NCI-H2081 treated with DMSO at 0.1 percent for 48 hours (cell line): ENCODE results near the gene OGFR.

Experiments
- DNase-seq: peaks from one replicate; lab custom pipeline; 2025; lab: John Stamatoyannopoulos, UW

Gene OGFR

GRCh38 chr20:62826646-62827310, 22.1 kb downstream of the OGFR start:
- DNase-seq: no peak

- no peak for DNase-seq
Observed at GRCh38 chr20:62827311-62828038, 22.8 kb downstream of the OGFR start.

- no peak for DNase-seq
Observed at GRCh38 chr20:62828051-62828450, 23.4 kb downstream of the OGFR start.

DNA sequence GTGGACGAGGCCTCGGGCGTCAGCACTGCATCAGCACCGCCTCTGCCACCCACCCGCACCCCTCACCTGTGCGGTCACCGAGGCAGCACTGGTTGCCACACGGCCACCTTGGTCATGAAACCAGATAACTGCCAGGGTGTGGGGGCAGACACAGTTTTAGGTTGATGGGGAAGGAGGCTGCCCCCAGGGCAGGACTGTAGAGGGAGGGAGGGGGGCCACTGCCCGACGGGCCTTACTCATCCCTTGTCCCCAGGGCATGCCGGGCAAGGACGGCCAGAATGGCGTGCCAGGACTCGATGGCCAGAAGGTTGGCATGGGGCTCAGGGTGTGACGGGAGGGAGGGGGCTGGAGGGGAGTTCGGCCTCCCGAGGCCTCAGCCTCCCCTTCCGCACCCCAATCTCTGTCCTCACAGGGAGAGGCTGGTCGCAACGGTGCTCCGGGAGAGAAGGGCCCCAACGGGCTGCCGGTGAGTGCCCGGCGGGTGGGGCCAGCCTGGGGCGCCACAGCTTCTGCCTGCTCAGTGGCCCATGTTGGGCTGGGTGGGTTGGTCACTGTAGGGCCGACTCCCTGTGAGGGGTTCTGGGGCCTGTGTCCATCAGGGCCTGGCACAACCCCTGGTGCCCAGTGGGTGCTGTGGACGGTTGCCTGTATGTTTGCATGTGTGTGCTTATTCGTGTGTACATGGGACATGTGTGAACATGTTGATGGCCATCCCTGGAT, 24.0 kb downstream of the OGFR start:
- no peak for DNase-seq

DNA sequence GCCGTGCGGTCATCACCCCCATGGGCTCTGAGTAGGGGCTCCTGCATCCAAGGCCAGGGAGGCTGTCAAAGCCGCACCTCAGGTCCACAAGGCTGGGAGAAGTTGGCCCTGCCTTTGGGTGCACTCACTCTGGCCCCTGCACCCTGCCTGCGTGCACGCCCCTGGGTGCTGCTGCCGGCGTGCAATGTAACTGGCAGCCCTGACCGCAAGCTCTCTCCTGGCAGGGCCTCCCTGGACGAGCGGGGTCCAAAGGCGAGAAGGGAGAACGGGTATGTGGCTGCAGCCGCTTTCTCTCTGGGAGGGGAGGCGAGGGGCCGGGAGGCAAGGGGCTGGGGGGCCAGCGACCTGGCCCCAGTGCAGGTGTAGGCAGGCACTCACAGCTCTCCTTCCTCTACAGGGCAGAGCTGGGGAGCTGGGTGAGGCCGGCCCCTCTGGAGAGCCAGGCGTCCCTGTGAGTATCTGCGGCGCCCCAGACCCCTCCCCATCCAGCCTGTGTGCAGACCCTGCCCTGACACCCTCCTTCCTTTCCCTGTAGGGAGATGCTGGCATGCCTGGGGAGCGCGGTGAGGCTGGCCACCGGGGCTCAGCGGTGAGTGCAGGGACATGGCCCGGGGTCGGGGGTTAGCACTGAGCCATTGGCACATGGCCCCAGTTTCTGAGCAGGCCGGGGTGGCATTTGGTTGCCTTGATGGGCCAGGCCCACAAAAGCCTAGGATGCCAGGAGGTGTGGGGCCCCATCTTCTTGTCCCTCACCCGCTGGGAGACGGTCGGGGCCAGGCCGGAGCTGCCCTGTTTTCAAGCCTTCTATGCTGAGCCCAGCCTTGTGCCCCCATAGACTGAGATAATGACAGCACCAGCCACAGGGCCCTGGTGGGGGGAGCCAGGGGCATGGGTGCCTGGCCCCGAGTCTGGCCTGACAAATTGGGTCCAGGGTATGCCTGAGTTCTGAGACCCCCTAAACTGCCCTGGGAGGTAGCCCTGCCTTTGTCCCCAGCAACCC, 24.9 kb downstream of the OGFR start:
- DNase-seq: no peak

- DNase-seq: no peak
Observed at GRCh38 chr20:62830251-62830650, 25.6 kb downstream of the OGFR start.

DNA sequence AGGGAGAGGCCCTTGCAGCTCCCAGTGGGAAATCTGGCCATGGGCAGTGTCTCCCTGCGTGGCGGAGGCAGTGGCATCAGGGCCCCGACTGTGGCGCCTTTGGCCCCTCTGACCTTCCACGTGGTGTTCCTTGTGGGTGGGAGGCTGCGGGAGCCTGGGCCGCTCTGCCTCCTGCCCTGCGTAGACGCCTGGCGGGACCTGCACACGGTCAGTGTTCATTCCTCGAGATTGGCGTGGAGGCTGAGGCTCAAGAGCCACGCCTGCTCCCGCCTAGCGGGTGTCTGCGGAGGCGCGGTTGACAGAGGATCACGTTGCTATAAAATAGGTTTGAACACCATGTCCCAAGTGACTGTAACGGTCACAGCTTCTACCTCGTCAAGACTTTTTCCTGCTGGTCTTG, 26.2 kb downstream of the OGFR start:
- no peak for DNase-seq

DNA sequence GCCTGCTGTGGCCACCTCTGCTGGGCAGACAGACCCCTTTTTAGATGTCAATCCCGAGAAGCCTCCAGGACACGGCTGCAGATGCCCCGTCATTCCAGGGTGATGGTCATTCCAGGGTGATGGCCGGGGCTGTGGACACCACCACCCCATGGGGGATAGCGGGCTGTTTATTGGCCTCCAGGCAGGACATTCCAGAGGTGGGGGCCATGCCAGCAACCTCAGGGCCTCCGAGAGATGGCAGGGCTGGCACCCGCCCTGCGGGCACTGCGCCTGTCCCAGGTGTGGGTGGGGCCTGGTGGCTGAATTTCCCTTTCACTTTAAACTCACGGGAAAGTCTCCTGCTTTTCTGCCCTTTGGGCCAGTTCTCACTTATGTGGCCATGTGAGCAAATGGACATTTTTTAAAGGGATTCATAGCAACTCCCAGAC, 26.7 kb downstream of the OGFR start:
- no peak for DNase-seq

GRCh38 chr20:62831854-62832211, 27.2 kb downstream of the OGFR start:
- no peak for DNase-seq

- no peak for DNase-seq
Observed at GRCh38 chr20:62832212-62832922, 27.7 kb downstream of the OGFR start.

DNA sequence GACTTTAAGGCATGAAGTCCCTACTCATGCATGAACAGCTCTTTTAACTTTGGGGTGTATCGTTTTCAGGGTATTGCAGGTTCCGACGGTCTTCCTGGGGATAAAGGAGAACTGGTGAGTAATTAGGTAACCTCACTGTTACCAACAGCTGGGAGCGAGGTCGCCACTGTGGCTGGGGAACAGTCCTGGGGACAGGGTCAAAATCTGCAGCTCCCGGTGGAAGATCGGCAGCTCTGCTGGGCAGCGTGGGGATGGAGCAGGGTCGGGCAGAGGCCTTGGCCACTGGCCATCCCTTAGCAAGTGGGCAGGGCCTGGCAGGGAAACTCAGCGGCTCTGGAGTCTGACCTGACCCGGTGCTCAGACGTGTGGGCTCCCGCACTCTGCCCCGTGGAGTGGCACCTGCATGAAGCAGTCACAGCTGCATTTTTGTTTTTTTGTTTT, 28.3 kb downstream of the OGFR start:
- no peak for DNase-seq

GRCh38 chr20:62834967-62835730, 30.5 kb downstream of the OGFR start:
- DNase-seq: no peak

DNA sequence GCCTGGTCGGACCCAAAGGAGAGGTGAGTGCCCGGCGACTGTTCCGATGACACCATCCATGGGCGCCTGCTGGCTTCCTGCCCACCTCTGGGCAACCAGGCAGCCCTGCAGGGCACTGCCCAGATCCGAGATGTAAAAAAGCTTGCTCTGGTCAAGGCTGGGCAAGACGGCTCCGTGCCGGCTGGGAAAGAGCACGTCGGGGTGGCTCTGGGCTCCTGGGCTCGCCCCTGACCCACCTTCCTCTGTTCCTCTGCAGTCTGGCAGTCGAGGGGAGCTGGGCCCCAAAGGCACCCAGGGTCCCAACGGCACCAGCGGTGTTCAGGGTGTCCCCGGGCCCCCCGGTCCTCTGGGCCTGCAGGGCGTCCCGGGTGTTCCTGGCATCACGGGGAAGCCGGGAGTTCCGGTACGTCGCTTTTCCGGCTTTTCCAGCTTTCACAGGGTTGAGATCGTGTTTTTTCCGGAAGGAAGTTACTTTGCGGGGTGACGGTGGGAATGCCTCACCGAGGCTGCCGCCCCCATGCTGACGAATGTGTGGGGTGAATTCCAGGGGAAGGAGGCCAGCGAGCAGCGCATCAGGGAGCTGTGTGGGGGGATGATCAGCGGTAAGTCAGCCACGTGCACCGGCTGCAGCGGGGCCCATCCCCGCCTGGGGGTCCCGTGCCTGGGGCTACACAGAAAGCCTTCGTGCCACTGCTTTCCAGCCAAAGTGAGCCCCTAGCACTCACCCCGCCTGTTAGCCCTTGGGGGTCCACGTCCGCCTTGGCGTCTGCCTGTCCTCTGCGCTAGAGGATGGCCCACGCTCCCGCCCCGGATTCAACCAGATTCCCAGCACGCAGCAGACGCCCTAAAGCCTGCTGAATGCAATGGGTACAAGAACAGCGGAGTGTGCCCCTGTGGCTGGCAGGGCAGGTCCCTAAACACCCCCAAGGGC, 31.6 kb downstream of the OGFR start:
- no peak for DNase-seq

DNA sequence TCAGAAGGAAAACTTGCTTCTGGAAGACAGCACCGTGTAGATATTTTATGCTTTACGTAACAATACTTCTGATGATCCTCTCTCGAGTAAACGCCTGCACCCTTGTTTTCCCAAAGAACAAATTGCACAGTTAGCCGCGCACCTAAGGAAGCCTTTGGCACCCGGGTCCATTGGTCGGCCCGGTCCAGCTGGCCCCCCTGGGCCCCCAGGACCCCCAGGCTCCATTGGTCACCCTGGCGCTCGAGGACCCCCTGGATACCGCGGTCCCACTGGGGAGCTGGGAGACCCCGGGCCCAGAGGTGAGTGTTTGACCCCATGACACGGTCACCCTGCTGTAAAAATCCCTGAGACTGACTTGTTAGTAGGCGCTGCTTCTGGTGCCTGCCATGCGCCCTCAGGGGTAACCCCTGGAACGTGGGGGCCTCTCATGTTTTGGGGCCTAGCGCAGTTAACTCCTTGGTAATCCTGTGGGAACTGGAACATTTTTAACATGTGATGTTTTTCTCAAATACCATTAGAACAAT, 32.4 kb downstream of the OGFR start:
- no peak for DNase-seq

DNA sequence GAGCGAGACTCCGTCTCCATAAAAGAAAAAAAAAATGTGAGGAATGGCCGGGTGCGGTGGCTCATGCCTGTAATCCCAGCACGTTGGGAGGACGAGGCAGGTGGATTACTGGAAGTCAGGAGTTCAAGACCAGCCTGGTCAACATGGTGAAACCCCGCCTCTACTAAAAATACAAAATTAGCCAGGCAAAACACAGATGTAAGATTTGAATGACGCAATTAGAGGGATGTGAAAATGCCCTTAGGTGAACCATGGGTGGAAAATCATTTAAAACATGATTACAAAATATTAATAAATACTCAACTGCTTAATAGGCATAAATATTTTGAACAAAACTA, 33.1 kb downstream of the OGFR start:
- DNase-seq: no peak

DNA sequence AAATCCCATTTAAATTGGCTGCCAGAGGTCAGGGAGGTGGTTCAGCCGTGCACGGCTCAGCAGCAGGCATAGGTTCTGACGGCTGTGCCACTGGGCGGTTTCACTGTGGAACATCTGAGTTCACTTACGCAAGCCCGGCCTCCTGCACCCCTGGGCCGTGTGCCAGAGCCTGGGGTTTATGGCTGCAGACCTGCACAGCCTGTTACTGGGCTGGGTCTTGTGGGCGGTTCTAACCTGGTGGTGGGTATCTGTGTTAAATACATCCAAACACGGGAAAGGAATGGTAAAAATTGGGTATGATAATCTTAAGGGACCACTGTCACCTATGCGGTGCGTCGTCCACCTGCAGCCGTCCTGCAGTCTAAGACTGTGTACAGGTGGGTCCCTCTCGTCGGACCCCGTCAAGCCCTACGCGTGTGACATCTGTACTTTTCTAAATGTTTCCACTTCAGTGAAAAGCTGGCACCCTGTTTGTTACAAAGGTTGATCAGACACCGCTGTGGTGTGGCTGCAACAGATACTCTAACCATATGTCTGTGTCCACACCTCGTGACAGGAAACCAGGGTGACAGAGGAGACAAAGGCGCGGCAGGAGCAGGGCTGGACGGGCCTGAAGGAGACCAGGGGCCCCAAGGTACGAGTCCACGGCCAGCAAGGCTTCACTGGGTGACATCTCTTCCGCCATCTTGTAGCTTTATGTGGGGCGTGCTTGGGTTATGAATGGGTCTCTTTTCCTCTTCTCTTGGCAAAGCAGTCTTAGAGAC, 33.7 kb downstream of the OGFR start:
- no peak for DNase-seq

- no peak for DNase-seq
Observed at GRCh38 chr20:62839261-62839660, 34.6 kb downstream of the OGFR start.

GRCh38 chr20:62839816-62840215, 35.2 kb downstream of the OGFR start:
- DNase-seq: no peak
